Hepatocyte (in vitro differentiated cells): ENCODE results near the gene FXYD6. TPM values are rescaled to one million over a fixed set of nuclear protein-coding genes. Genes with fewer than 3 reads are reported as not detected.
A peak's percentile ranks its signal among the peaks of the same experiment; 100 is the strongest.

ENCODE experiments used
- DNase-seq: peaks from one replicate; pipeline ENCODE4 v3.0.0-alpha.2; 2016; ENCODE audit warnings: low spot score
- H2AFZ ChIP-seq: fragments of 200-600 bp; sonication (generic); 2 replicates; pipeline ENCODE4 v1.6.0; 2016; ENCODE audit warnings: antibody characterized with exemption, mild to moderate bottlenecking
- H3K27ac ChIP-seq: fragments of 200-600 bp; sonication (generic); 2 replicates; pipeline ENCODE4 v1.5.1; 2016; ENCODE audit warnings: mild to moderate bottlenecking
- H3K27me3 ChIP-seq: fragments of 200-600 bp; sonication (generic); 2 replicates; pipeline ENCODE4 v1.6.1; 2016
- H3K36me3 ChIP-seq: fragments of 200-600 bp; sonication (generic); replicated peaks from 2 replicates; pipeline ENCODE4 v1.5.1; 2016; ENCODE audit warnings: low read depth; ENCODE audit not compliant: insufficient read depth
- H3K4me1 ChIP-seq: fragments of 200-600 bp; sonication (generic); 2 replicates; pipeline ENCODE4 v1.5.1; 2016; ENCODE audit warnings: mild to moderate bottlenecking, moderate library complexity; ENCODE audit not compliant: insufficient read depth
- H3K4me2 ChIP-seq: fragments of 200-600 bp; sonication (generic); 2 replicates; pipeline ENCODE4 v1.6.0; 2016
- H3K4me3 ChIP-seq: fragments of 200-600 bp; sonication (generic); 2 replicates; pipeline ENCODE4 v1.5.1; 2016; ENCODE audit warnings: mild to moderate bottlenecking
- H3K79me2 ChIP-seq: fragments of 200-600 bp; sonication (generic); 2 replicates; pipeline ENCODE4 v1.6.0; 2017; ENCODE audit warnings: mild to moderate bottlenecking
- H3K9me2 ChIP-seq: fragments of 200-600 bp; sonication (generic); replicated peaks from 2 replicates; pipeline ENCODE4 v1.6.0; 2017; ENCODE audit warnings: mild to moderate bottlenecking; ENCODE audit not compliant: insufficient read depth
- H3K9me3 ChIP-seq: fragments of 200-600 bp; sonication (generic); 2 replicates; pipeline ENCODE4 v1.5.1; 2016; ENCODE audit warnings: low read depth, mild to moderate bottlenecking
- H4K20me1 ChIP-seq: fragments of 200-600 bp; sonication (generic); 2 replicates; pipeline ENCODE4 v1.6.0; 2016; ENCODE audit warnings: mild to moderate bottlenecking; ENCODE audit not compliant: insufficient read depth, poor library complexity, severe bottlenecking
- CTCF ChIP-seq: fragments of 200-600 bp; sonication (generic); IDR thresholded peaks from 2 replicates; pipeline ENCODE4 v1.5.1; 2016; ENCODE audit warnings: antibody characterized with exemption, mild to moderate bottlenecking; ENCODE audit not compliant: poor library complexity
- EZH2 ChIP-seq: fragments of 200-600 bp; sonication (generic); IDR thresholded peaks from 2 replicates; pipeline ENCODE4 v1.6.1; 2016; ENCODE audit warnings: antibody characterized with exemption, mild to moderate bottlenecking, borderline replicate concordance
- EZH2phosphoT487 ChIP-seq: fragments of 200-600 bp; sonication (generic); IDR thresholded peaks from one replicate; pipeline ENCODE4 v1.6.1; 2018; ENCODE audit warnings: antibody characterized with exemption, mild to moderate bottlenecking, low read depth, moderate library complexity; ENCODE audit not compliant: unreplicated experiment, severe bottlenecking
- WGBS: methylation state at CpG from one replicate; pipeline ENCODE4 v1.1.6; 2016; ENCODE audit warnings: low lambda C conversion rate; ENCODE audit errors: missing lambda C conversion rate; 5-methylcytosine and 5-hydroxymethylcytosine counted together
- polyA plus RNA-seq: library from polyadenylated mRNA; unstranded; fragments of >200 nt; fragmentation: Nextera tagmentation; extraction: Ambion mirVana; gene quantifications from 2 replicates; pipeline ENCODE4 v1.2.1, GENCODE V29; 2016
- total RNA-seq: library from RNA; depleted of rRNA; stranded (reverse); fragments of >200 nt; gene quantifications from 2 replicates; pipeline ENCODE4 v1.2.3, GENCODE V29; 2014

The FXYD6 gene
- total and polyA plus RNA-seq, 2 experiments from 2014 or later: 28.3 to 56.9 TPM

GRCh38 chr11:117915672-117916235 lies 39.3 kb upstream of the FXYD6 start:
- TF ChIP-seq CTCF (no peak), EZH2phosphoT487 (no peak), EZH2 (no peak)
- Histone ChIP-seq H3K36me3 (no peaks in the 10 kb centered on the region), H3K4me1 (peaks cover 10% of the 10 kb centered on the region), H3K4me3 (no peak overlapping the region), H3K27ac (no peak overlapping the region), H3K9me2 (no peaks in the 10 kb centered on the region), H3K27me3 (no peaks in the 10 kb centered on the region), H3K9me3 (no peaks in the 10 kb centered on the region), H3K79me2 (no peaks in the 10 kb centered on the region), H4K20me1 (no peaks in the 10 kb centered on the region), H3K4me2 (no peak overlapping the region), H2AFZ (no peak overlapping the region)
- 85% methylated on average over 9 of the region's 9 CpGs for WGBS
- DNase-seq: no peak

GRCh38 chr11:117914991-117915618 lies 38.6 kb upstream of the FXYD6 start:
- DNase-seq: peak; percentile 27
- Histone ChIP-seq H3K79me2 (no peaks in the 10 kb centered on the region), H3K4me2 (no peak overlapping the region), H3K9me3 (no peaks in the 10 kb centered on the region), H3K36me3 (no peaks in the 10 kb centered on the region), H3K4me3 (no peak overlapping the region), H3K27ac (no peak overlapping the region), H3K9me2 (no peaks in the 10 kb centered on the region), H3K27me3 (no peaks in the 10 kb centered on the region), H4K20me1 (no peaks in the 10 kb centered on the region), H3K4me1 (peaks cover 10% of the 10 kb centered on the region), H2AFZ (no peak overlapping the region)
- WGBS: 44% methylated on average over 10 of the region's 10 CpGs
- TF ChIP-seq CTCF (no peak), EZH2phosphoT487 (no peak), EZH2 (no peak)

- no peaks in the 10 kb centered on the region for H3K9me3 ChIP-seq
- no peaks in the 10 kb centered on the region for H3K36me3 ChIP-seq
- no peak for DNase-seq
- no peak overlapping the region for H3K4me2 ChIP-seq
- WGBS: 87% methylated on average over 5 of the region's 5 CpGs
- TF ChIP-seq EZH2 (no peak), CTCF (no peak), EZH2phosphoT487 (no peak)
- H2AFZ ChIP-seq: no peak overlapping the region
- no peak overlapping the region for H3K27ac ChIP-seq
- no peaks in the 10 kb centered on the region for H3K79me2 ChIP-seq
- H3K4me1 ChIP-seq: peaks cover 12% of the 10 kb centered on the region
- no peaks in the 10 kb centered on the region for H4K20me1 ChIP-seq
- H3K4me3 ChIP-seq: no peak overlapping the region
- no peaks in the 10 kb centered on the region for H3K9me2 ChIP-seq
- no peaks in the 10 kb centered on the region for H3K27me3 ChIP-seq
Observed at GRCh38 chr11:117914398-117914761, 37.9 kb upstream of the FXYD6 start.
